Measurements from ENCODE around the gene ANGEL1.
A peak's percentile ranks its signal among the peaks of the same experiment; 100 is the strongest.

Gene ANGEL1

DNA sequence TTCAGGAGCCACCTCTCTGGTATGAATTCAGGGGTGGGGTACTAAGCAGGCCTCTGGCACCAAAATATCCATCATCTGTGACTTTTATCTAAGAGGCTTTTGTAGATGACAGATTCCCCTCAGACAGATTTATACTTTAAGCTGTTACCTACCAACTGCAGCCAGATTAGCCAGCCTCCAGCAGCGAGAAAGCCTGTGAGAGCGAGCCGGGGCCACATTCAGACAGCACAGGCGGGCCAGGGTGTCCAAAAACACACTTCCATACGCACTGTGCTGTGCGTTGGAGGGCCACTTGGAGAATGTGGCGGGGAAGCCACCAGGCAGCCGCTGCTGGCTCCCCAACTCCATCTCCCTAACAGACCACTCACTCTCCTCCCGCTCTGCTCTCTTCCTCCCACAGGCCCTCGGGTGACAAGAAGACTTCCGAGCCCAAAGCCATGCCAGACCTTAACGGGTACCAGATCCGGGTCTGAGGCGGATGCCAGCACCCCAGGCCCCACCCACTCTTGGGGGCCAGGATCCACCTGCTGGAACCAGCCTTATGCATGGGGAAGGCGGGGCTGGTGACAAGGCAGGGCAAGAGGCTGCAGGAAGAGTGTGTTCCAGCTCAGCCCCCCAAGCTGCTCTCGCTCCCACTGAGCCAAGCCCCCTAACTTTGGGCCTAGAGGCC lies 34.0 kb downstream of the ANGEL1 start:
- DNase-seq: no peak

GRCh38 chr14:76777721-76778120 lies 35.0 kb downstream of the ANGEL1 start:
- no peak for DNase-seq

GRCh38 chr14:76776428-76777251 lies 36.0 kb downstream of the ANGEL1 start:
- DNase-seq: no peak

DNA sequence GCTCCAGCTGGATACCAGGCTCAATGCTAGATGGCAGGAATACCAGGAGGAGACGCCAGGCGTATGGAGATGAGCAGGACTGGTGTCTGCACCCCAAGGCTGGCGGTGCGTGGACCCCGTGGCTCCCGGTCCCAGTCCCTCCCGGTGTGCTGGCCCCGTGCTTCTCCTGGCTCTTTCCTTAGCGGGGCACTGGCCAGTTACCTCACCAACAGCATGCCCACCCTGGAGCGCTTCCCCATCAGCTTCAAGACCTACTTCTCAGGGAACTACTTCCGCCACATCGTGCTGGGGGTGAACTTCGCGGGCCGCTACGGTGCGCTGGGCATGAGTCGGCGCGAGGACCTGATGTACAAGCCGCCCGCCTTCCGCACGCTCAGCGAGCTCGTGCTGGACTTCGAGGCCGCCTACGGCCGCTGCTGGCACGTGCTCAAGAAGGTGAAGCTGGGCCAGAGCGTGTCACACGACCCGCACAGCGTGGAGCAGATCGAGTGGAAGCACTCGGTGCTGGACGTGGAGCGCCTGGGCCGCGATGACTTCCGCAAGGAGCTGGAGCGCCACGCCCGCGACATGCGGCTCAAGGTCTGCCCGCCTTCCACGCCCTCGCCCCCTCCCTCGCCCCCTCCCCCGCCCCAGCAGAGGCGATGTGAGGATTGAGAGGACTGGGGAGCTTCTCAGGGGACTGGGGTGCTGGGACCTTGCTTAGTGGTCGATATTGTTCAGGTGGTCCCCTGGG lies 36.8 kb downstream of the ANGEL1 start:
- DNase-seq: no peak

DNA sequence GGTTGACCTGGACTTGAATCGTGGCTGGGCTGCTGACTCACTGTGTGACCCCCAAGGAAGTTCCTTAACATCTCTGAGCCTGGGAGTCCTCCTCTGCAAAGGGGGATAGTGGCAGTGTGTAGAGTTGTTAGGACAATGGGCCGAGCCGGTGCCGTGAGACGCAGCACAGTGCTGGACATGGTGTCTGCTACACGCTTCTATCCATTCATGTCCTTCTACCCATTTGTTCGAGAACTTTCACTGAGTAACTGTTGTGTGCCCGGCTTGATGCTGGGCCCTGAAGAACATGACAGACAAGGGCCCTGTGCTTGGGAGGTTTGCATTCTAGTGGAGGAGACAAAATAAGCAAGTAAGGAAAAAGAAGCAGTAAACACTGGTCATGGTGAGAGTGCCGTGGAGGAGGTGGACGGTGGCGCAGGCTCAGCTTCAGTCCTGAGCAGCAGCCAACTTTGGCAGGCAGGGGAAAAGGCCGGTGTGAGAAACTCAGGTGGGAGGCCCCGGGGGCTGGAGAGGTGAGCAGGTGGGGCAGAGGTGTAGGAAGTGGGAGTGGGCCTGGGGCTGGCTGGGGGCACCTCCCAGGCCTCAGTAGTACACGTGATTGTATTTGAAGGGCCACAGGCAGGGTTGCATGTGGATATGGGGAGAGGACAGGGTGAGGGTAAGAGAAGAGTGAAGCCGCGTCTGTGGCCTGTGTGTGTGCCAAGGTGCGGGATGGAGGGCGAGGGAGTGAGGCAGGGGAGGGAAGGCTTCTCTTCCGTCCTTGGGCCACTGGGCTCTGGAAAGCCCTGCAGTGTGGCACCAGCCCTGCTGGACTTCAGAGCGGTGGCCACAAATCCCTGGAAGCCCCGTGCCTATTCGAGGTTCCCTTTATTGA lies 37.6 kb downstream of the ANGEL1 start:
- no peak for DNase-seq

GRCh38 chr14:76773956-76774820 lies 38.5 kb downstream of the ANGEL1 start:
- DNase-seq: no peak

DNA sequence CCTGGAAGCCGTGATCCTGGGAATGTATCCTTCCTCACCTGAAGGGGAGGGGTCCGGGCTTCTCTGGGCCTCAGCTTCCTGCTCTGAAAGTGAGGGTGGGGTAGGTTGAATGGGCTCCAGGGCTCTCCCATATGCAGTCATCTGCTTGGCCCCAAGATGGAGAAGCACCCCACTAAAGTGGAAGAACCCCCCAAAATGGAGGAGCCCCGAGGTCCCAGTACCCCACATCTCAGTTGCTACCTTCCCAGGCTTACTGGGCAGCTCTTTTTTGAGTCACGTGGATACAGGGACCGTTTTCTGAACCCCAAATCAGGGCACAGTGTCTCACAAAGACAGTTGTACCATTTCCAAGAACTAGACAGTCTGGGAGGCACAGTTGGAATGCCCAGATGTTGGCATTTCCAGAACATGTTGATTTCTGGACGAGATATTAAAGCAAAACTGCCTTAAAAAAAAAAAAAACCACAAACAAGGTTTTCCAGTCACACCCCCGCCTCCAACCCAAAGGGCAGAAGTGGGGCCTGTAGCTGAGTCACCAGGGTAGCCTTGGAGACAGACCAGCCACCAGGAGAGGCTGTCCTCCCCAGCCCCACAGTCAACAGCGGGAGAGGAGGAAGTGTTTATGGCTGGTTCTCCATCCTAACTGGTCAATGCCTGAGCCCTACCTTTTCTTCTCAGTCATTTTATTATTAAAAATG lies 39.3 kb downstream of the ANGEL1 start:
- DNase-seq: peak in 1 of 2 experiments; percentile 41

DNA sequence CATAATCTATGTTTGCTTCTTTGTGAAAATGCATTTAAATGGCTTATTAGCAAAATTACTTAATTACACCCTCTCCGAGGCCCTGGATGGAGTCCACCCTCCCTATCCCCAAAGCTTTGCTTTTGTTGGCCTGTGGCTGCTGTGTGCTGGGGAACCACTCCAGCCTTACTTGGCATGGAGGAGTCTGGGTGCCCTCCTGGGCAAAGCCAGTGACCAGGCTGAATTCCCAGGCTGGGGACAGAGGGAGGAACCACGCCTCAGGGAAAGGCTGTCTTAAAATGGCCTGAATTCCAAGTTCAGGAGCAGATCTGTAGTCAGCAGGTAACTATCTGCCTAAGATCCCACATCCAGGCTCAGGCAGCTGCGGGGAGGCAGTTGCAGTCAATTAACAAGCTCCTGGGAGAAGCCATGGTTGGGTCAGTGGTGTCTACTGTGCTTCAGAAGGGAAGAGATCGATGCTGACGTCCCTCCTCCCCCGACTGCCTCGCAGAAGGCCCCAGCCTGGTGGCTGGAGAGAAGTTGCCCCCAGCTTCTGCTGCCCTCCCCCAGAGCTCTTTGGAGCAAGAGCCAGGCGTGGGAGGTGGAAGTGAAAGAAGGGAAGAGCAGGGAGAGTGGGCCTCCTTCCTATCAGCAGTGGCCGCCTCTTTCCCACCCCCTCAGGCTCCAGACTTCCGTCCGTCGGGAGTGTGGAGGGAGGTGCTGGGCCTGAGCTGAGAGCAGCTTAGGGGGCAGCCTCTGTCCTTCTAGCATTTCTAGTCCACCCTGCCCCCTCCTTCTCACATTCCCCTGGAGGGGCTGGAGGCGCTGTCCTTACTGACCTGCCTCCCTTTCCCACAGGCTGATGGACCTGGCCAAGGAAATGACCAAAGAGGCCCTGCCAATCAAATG lies 40.1 kb downstream of the ANGEL1 start:
- DNase-seq: no peak

DNA sequence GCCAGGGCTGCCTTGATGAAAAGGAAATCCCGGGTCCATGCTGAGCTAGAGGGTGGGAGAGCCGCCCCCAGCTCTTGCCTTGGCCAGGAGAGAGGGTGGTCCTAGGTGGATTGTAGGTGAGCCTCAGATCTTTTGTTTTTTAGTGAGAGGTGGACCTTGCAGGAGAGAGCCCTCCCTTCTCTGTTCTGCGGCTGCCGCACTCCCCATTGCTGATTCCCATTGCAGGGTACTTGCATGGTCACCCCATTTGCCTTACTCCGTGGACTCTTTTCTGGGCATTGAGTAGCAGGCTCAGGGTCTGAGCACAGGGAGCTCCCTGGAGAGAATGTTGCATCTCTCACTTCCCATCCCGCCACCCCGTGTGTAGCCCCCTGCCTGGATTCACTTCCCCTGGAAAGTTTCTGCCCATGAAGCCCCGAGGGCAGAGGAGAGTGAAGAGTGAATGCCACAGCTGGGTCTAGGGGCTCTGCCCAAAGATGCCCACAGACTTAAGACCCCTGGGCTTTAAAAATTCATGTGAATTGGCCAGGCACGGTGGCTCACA lies 41.2 kb downstream of the ANGEL1 start:
- DNase-seq: no peak

DNA sequence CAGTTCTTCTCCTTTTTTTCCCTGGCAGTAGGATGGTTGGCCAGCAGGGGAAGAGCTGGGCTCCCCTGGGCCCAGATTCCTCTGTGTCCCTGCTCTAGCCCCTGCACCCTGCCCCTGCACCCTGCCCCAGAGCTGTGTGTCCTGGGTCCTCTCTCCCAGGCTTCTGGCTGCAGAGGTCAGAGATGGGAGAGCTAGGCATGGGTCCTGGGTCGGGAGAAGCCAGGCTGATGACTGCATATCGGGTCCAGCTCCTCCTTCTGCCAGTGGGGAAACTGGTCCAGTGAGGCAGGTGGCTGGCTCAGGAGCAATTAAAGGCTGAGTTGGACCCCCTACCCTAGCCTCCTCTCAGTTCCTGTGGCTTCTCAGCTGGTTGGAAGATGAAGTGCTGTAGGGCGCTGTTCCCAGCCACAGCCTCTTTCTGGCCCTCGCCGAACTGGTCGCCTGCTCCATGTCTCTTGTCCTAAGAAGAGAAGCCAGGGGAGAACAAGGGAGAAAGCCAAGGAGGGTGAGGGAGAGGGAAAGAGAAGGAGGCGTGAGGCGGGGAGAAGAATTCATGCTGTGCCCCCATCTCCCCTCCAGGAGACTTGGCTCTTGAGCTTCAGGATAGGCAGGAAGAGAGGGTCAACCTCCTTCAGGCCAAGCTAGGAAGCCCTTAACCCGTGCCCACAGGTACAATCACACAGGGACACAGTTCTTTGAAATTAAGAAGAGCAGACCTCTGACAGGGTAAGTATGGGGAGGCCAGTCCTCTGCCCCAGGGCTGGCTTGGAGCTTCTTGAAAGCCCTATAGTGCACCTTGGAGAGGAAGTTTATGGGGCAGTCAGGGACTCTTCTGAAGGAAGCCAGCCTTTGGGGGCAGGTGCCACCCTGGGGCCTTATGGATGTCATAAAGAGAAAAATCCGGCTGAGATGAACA lies 41.9 kb downstream of the ANGEL1 start:
- DNase-seq: no peak

- DNase-seq: no peak
These were observed 42.9 kb downstream of the ANGEL1 start for GRCh38 chr14:76769636-76770292.

GRCh38 chr14:76768671-76769500 lies 43.8 kb downstream of the ANGEL1 start:
- no peak for DNase-seq

- peak; percentile 72 to 78 for DNase-seq
These were observed 44.7 kb downstream of the ANGEL1 start for GRCh38 chr14:76767681-76768656.

DNA sequence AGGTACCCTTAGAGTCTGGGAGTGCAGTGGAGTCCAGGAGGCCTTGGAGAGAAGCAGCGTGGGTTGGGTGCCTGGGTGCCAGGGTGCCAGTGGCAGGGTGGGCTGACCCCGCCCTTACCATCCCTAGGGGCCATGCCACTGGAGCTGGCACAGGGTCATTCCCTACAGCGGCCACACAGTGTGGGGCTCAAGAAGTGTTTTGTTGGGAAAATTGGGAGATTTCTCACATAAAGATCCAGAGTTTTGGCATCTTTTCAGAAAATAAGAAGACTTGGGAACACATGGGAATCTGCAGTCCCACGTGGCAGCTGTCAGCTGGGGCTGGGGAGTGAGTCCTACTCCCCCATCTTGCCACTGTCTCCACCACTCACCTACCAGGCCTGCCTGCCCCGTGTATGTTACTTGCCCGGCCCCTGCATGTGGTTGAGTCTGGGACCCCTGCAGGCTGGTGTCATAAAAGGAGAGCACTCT lies 47.2 kb downstream of the ANGEL1 start:
- no peak for DNase-seq
